ENCODE results near the gene RALB.

Gene RALB

GRCh38 chr2:120267348-120267747, 14.7 kb downstream of the RALB start:
- peak; percentile 39 for DNase-seq

- no peak for DNase-seq
Observed at GRCh38 chr2:120269076-120269744, 16.6 kb downstream of the RALB start.

GRCh38 chr2:120269816-120270215, 17.2 kb downstream of the RALB start:
- DNase-seq: no peak

- no peak for DNase-seq
Observed at GRCh38 chr2:120271711-120272379, 19.2 kb downstream of the RALB start.

- no peak for DNase-seq
Observed at GRCh38 chr2:120272763-120273481, 20.3 kb downstream of the RALB start.

- DNase-seq: no peak
Observed at GRCh38 chr2:120275617-120276400, 23.2 kb downstream of the RALB start.

- no peak for DNase-seq
Observed at GRCh38 chr2:120277505-120278205, 25.0 kb downstream of the RALB start.

GRCh38 chr2:120278901-120279300, 26.2 kb downstream of the RALB start:
- no peak for DNase-seq

- DNase-seq: no peak
Observed at GRCh38 chr2:120279708-120280107, 27.1 kb downstream of the RALB start.

- DNase-seq: no peak
Observed at GRCh38 chr2:120283649-120284048, 31.0 kb downstream of the RALB start.

GRCh38 chr2:120285056-120285455, 32.4 kb downstream of the RALB start:
- DNase-seq: no peak

- peak; percentile 64 for DNase-seq
Observed at GRCh38 chr2:120287183-120288015, 34.7 kb downstream of the RALB start.

GRCh38 chr2:120288016-120288373, 35.3 kb downstream of the RALB start:
- no peak for DNase-seq

- no peak for DNase-seq
Observed at GRCh38 chr2:120289221-120289906, 36.7 kb downstream of the RALB start.

- DNase-seq: no peak
Observed at GRCh38 chr2:120290737-120291136, 38.1 kb downstream of the RALB start.

GRCh38 chr2:120291401-120292311, 39.0 kb downstream of the RALB start:
- DNase-seq: no peak

GRCh38 chr2:120293096-120294007, 40.7 kb downstream of the RALB start:
- DNase-seq: no peak

- no peak for DNase-seq
Observed at GRCh38 chr2:120294008-120294340, 41.3 kb downstream of the RALB start.

Data from activated CD4-positive, alpha-beta T cell treated with anti-CD3 and anti-CD28 coated beads for 48 hours (primary cell).